Heart left ventricle (tissue), 13 donors: Measurements from ENCODE around the gene OPCML.

ENCODE experiments used
- POLR2A ChIP-seq, 2 donors: fragments of 450-650 bp; IDR thresholded peaks; one replicate each; pipeline ENCODE4 v1.6.1; 2017; ENCODE audit warnings: antibody characterized with exemption in 2 of 2, mild to moderate bottlenecking in 2 of 2, moderate library complexity in 2 of 2
- TF ChIP-seq, protein P1 (sequence below), 12 donors: fragments of 200-600 bp; sonication (generic) in 4 of 12; IDR thresholded peaks; one replicate each; pipeline versions ENCODE4 v1.5.0 to v1.8.0; 2018 to 2022; ENCODE audit warnings: antibody characterized with exemption in 12 of 12, mild to moderate bottlenecking in 5 of 12
- donor health status: ischemic (EF 13 %, LVEDD 7.1; RV severe dilation, severe dysfunction).
- donor health status: DM: no; HTN: yes; CAD: no.
- donor health status: DM: no; HTN: no; CAD: no.
- donor health status: ischemic (EF 25% LVEDD 6.9; RV normal size, moderate dysfunction).
- donor health status: ischemic (EF 25% LVEDD 5.7; RV mildly dilated, moderate dysfunction).
- donor health status: ischemic (EF 35%, LVEDD 5.7; RV mildly dilated, moderate dysfunction).
- donor health status: nonischemic (EF 11% LVEDD 7.7; RV severe dilation, severe dysfunction).
- donor health status: DM: yes; HTN: yes; CAD: no.
- donor health status: PGD.
- donor health status: ischemic (EF 29% LVEDD 5.4; RV normal size, mild dysfunction).
- donor health status: nonischemic (EF 23%, LVEDD 6.1; RV moderate dilation, normal function).

DNA sequence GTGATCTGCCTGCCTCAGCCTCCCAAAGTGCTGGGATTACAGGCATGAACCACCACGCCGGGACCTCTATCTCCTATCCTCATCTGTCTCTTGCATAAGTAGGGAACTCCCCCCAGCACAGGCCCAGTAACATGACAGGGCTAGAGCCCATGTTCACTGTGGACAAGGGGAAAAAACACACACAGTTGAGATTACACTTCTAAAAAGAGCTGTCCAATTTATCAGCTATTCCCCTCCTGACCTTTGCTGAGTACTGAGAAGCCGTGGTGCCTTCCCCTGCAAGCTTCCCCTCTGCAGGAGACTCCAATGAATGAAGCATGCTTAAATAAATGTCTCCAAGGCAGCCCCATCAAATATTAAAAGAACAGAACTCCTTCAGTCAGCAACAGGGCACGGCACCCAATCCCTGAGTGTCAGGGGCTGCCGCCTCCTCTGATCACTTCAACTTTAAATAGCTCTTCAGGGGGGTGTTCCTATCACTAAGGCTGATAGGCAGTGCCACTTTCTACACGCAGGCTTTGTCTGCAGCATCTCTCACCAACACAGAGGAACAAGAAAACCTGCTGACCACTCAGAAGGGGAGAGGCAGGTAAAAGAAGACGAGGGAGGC, 385.5 kb downstream of the OPCML start:
- TF ChIP-seq, protein P1, sequence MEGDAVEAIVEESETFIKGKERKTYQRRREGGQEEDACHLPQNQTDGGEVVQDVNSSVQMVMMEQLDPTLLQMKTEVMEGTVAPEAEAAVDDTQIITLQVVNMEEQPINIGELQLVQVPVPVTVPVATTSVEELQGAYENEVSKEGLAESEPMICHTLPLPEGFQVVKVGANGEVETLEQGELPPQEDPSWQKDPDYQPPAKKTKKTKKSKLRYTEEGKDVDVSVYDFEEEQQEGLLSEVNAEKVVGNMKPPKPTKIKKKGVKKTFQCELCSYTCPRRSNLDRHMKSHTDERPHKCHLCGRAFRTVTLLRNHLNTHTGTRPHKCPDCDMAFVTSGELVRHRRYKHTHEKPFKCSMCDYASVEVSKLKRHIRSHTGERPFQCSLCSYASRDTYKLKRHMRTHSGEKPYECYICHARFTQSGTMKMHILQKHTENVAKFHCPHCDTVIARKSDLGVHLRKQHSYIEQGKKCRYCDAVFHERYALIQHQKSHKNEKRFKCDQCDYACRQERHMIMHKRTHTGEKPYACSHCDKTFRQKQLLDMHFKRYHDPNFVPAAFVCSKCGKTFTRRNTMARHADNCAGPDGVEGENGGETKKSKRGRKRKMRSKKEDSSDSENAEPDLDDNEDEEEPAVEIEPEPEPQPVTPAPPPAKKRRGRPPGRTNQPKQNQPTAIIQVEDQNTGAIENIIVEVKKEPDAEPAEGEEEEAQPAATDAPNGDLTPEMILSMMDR (IDR thresholded peaks at IDR 0.05): no peak
- no peak for TF ChIP-seq POLR2A (IDR thresholded peaks at IDR 0.05)
